Neuronal stem cell (in vitro differentiated cells): ENCODE results near the gene VCL.

Experiments
- DNase-seq: peaks from one replicate; pipeline ENCODE4 v3.0.0-alpha.2; 2013; ENCODE audit warnings: low spot score
- H2AFZ ChIP-seq: one replicate; pipeline ENCODE4 v1.6.1; 2013; ENCODE audit warnings: mild to moderate bottlenecking, low read length, inconsistent platforms
- H2AK5ac ChIP-seq: 2 replicates; pipeline ENCODE4 v1.6.1; 2013; ENCODE audit warnings: low read depth, mild to moderate bottlenecking, inconsistent platforms, low read length, moderate library complexity, mixed read lengths
- H2BK120ac ChIP-seq: 2 replicates; pipeline ENCODE4 v1.6.1; 2013; ENCODE audit warnings: low read depth, mild to moderate bottlenecking, inconsistent platforms, low read length, moderate library complexity, mixed read lengths
- H2BK12ac ChIP-seq: one replicate; pipeline ENCODE4 v1.6.1; 2013; ENCODE audit warnings: low read length, inconsistent platforms
- H2BK15ac ChIP-seq: 2 replicates; pipeline ENCODE4 v1.6.1; 2013; ENCODE audit warnings: mild to moderate bottlenecking, low read length, inconsistent platforms, mixed read lengths
- H2BK5ac ChIP-seq: one replicate; pipeline ENCODE4 v1.6.1; 2013; ENCODE audit warnings: inconsistent platforms, mild to moderate bottlenecking, low read length, moderate library complexity
- H3K14ac ChIP-seq: one replicate; pipeline ENCODE4 v1.6.1; 2013; ENCODE audit warnings: low read length, inconsistent platforms
- H3K18ac ChIP-seq: 2 replicates; pipeline ENCODE4 v1.6.1; 2013; ENCODE audit warnings: low read length, inconsistent platforms
- H3K23ac ChIP-seq: 2 replicates; pipeline ENCODE4 v1.6.1; 2013; ENCODE audit warnings: low read depth, mild to moderate bottlenecking, mixed read lengths, low read length, inconsistent platforms; ENCODE audit not compliant: poor library complexity
- H3K27ac ChIP-seq: replicated peaks from 3 replicates; pipeline ENCODE4 v1.5.1; 2013; ENCODE audit warnings: low read length, inconsistent platforms
- H3K27me3 ChIP-seq, 3 experiments: 2 replicates each; pipeline ENCODE4 v1.6.1; 2013; ENCODE audit warnings: low read length in 3 of 3, mild to moderate bottlenecking in 2 of 3, inconsistent platforms in 1 of 3, low read depth in 1 of 3, mixed read lengths in 1 of 3, moderate library complexity in 1 of 3; ENCODE audit not compliant: control insufficient read depth in 3 of 3, insufficient read depth in 3 of 3
- H3K36me3 ChIP-seq, 2 donors: replicated peaks in 1 of 2; 2 replicates each; pipeline ENCODE4 v1.6.1; 2013; ENCODE audit warnings: low read length in 2 of 2; ENCODE audit not compliant: control insufficient read depth in 2 of 2, insufficient read depth in 2 of 2
- H3K4ac ChIP-seq: 2 replicates; pipeline ENCODE4 v1.6.1; 2013; ENCODE audit warnings: inconsistent platforms, mild to moderate bottlenecking, low read length, moderate library complexity
- H3K4me1 ChIP-seq, 2 donors: 1 replicate in 1 of 2; 2 replicates in 1 of 2; pipeline ENCODE4 v1.6.1; 2013; ENCODE audit warnings: low read length in 2 of 2, low read depth in 1 of 2; ENCODE audit not compliant: control insufficient read depth in 2 of 2, insufficient read depth in 1 of 2
- H3K4me2 ChIP-seq: one replicate; pipeline ENCODE4 v1.6.1; 2013; ENCODE audit warnings: mild to moderate bottlenecking, low read length, inconsistent platforms; ENCODE audit not compliant: insufficient read depth, poor library complexity, severe bottlenecking
- H3K4me3 ChIP-seq, 2 donors: 2 replicates each; pipeline ENCODE4 v1.5.1; 2013; ENCODE audit warnings: low read length in 2 of 2, mild to moderate bottlenecking in 2 of 2, inconsistent platforms in 1 of 2, moderate library complexity in 1 of 2
- H3K79me1 ChIP-seq: one replicate; pipeline ENCODE4 v1.6.1; 2013; ENCODE audit warnings: low read depth, mild to moderate bottlenecking, inconsistent platforms, low read length, moderate library complexity
- H3K9ac ChIP-seq: one replicate; pipeline ENCODE4 v1.6.1; 2013; ENCODE audit warnings: mild to moderate bottlenecking, low read depth, low read length, inconsistent platforms; ENCODE audit not compliant: poor library complexity
- H3K9me3 ChIP-seq, 2 donors: replicated peaks in 1 of 2; 2 replicates each; pipeline versions ENCODE3 to v1.6.1; 2013; ENCODE audit warnings: low read length in 2 of 2, mild to moderate bottlenecking in 2 of 2, inconsistent platforms in 1 of 2, low read depth in 1 of 2, mixed read lengths in 1 of 2, moderate library complexity in 1 of 2; ENCODE audit not compliant: control insufficient read depth in 2 of 2, insufficient read depth in 1 of 2
- H4K8ac ChIP-seq: one replicate; pipeline ENCODE4 v1.6.1; 2013; ENCODE audit warnings: low read depth, mild to moderate bottlenecking, inconsistent platforms, low read length, moderate library complexity
- H4K91ac ChIP-seq: one replicate; pipeline ENCODE4 v1.6.1; 2013; ENCODE audit warnings: low read length, low read depth, mild to moderate bottlenecking, inconsistent platforms; ENCODE audit not compliant: poor library complexity
- WGBS, 2 donors: extraction: QIAGEN DNeasy Blood & Tissue Kit; methylation state at CpG; one replicate each; pipeline ENCODE4 v1.1.7; 2013; ENCODE audit warnings: missing lambda C conversion rate in 2 of 2, mixed read lengths in 1 of 2; ENCODE audit not compliant: insufficient read length in 2 of 2, insufficient replicate concordance in 1 of 2; ENCODE audit errors: extremely low coverage in 2 of 2; 5-methylcytosine and 5-hydroxymethylcytosine counted together

VCL gene

DNA sequence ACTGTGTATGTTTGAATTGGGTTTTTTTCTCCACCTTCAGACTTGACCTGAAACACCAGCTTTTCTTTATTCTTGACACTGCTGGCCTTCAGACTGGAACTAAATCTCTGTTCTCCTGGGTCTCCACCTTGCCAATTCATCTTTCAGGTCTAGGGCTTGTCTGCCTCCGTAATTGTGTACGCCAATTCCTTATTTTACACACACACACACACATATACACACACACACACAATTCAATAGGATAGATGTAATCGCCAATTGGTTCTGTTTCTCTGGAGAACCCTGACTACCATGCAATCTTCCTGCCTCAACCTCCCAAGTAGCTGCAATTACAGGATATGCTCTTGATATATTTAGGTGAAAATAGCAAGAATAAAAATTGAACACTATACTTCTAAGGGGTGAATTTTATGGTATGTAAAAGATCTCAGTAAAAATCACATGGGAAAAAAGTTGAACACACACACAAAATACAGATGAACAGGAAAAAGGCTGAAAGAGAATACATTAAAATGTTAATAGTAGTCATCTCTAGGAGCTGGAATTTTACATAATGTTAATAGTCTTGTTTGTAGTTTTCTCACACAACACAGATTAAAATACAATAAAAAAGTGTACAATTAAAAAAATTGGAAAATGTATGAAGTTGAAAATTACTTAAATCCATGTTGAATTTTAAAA, 6.6 kb upstream of the VCL start:
- Histone ChIP-seq H3K18ac (no peak overlapping the region), H3K4me3 (no peak overlapping the region), H2AK5ac (no peak overlapping the region), H3K27ac (no peak overlapping the region), H2BK15ac (no peak overlapping the region), H2BK12ac (no peak overlapping the region), H2BK5ac (no peak overlapping the region), H4K8ac (no peak overlapping the region), H3K23ac (no peak overlapping the region), H3K36me3 (no peaks in the 10 kb centered on the region), H3K79me1 (no peaks in the 10 kb centered on the region), H3K14ac (no peak overlapping the region), H3K9me3 (no peaks in the 10 kb centered on the region), H3K4me1 (peaks cover 2% of the 10 kb centered on the region in 2 donors), H3K4me2 (no peak overlapping the region), H2AFZ (no peak overlapping the region), H4K91ac (no peak overlapping the region), H3K4ac (no peak overlapping the region), H3K9ac (no peak overlapping the region), H2BK120ac (no peak overlapping the region), H3K27me3 (no peaks in the 10 kb centered on the region)
- no CpG with 5 or more reads among the region's 3 CpGs for WGBS, 2 donors
- DNase-seq, result no peak

DNA sequence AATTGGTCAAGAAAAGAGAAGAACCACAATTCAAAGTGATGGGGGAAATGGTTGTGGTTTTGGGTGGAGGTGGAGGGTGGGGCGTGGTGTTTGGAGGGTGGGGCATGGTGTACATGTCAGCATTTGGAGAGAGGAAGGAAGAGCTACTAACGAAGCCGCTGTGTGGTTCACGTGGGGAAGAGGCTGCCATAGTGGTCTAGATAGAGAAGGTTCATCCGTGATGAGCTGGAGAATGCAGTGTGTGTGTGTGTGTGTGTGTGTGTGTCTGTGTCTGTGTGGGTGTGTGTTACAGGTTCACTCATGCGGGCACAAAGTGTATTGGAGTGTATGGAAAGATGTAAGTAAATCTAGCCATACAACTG, 6.1 kb upstream of the VCL start:
- Histone ChIP-seq H3K27me3 (no peaks in the 10 kb centered on the region), H2BK15ac (no peak overlapping the region), H3K4me1 (peaks cover 2% of the 10 kb centered on the region in 2 donors), H2BK12ac (no peak overlapping the region), H2AFZ (no peak overlapping the region), H3K14ac (no peak overlapping the region), H4K8ac (no peak overlapping the region), H3K9ac (no peak overlapping the region), H3K4me3 (no peak overlapping the region), H2BK5ac (no peak overlapping the region), H3K27ac (no peak overlapping the region), H3K4ac (no peak overlapping the region), H3K4me2 (no peak overlapping the region), H3K23ac (no peak overlapping the region), H3K79me1 (no peaks in the 10 kb centered on the region), H2BK120ac (no peak overlapping the region), H4K91ac (no peak overlapping the region), H3K36me3 (no peaks in the 10 kb centered on the region), H3K18ac (no peak overlapping the region), H3K9me3 (no peaks in the 10 kb centered on the region), H2AK5ac (no peak overlapping the region)
- no peak for DNase-seq
- WGBS, 2 donors, result 100% methylated on average over 1 of the region's 6 CpGs; no CpG with 5 or more reads in 1 of the 2 donors

DNA sequence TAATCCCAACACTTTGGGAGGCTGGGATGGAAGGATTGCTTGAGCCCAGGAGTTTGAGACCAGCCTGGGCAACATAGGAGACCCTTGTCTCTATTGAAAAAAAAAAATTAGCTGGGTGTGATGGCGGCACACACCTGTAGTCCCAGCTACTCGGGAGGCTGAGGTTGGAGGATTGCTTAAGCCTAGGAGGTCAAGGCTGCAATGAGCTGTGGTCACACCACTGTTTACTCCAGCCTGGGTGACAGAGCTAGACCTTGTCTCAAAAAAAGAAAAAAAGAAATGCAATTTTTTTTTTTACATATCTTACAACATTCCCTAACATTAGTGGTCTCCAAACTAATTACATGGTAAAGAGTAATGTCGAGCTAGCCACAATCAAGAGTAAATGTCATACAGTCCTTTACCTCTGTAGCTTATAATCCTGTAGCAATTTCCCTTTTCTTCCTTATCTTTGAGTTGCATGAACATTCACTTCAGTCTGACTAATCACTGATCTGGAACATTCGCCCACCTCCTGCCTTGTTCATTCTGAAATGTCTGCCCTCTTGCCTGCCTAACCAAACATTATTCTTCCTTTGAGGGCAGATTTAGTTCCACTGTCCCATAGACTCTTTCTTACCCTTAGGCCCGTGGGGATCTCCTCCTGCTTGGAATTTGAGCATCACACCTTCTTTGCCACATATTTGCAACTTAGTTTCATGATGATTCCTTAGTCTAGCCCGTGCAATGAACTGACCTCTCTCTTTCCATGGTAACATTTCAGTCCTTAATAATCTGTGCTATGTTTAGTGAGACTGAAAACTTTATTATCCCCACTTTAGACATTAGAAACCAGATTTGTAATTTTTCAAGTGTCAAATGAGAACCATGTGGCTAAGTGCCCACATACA, 4.8 kb upstream of the VCL start:
- no peak overlapping the region for H3K4me3 ChIP-seq
- no peak overlapping the region for H2BK15ac ChIP-seq
- no peak for DNase-seq
- H2BK12ac ChIP-seq, result no peak overlapping the region
- H2BK120ac ChIP-seq, result no peak overlapping the region
- no peaks in the 10 kb centered on the region for H3K9me3 ChIP-seq
- H4K91ac ChIP-seq, result no peak overlapping the region
- H3K18ac ChIP-seq, result no peak overlapping the region
- no peak overlapping the region for H2AK5ac ChIP-seq
- WGBS, 2 donors, result no CpG with 5 or more reads among the region's 6 CpGs
- H3K36me3 ChIP-seq, result no peaks in the 10 kb centered on the region
- no peak overlapping the region for H3K4me2 ChIP-seq
- H3K79me1 ChIP-seq, result no peaks in the 10 kb centered on the region
- no peak overlapping the region for H3K23ac ChIP-seq
- no peak overlapping the region for H3K14ac ChIP-seq
- peak overlapping the region; percentile 64 for H2AFZ ChIP-seq
- H2BK5ac ChIP-seq, result no peak overlapping the region
- peak overlapping the region; percentile 30 for H3K9ac ChIP-seq
- no peak overlapping the region for H3K4ac ChIP-seq
- H3K27ac ChIP-seq, result no peak overlapping the region
- no peaks in the 10 kb centered on the region for H3K27me3 ChIP-seq
- H3K4me1 ChIP-seq, result peaks cover 2% of the 10 kb centered on the region in 2 donors
- H4K8ac ChIP-seq, result no peak overlapping the region

DNA sequence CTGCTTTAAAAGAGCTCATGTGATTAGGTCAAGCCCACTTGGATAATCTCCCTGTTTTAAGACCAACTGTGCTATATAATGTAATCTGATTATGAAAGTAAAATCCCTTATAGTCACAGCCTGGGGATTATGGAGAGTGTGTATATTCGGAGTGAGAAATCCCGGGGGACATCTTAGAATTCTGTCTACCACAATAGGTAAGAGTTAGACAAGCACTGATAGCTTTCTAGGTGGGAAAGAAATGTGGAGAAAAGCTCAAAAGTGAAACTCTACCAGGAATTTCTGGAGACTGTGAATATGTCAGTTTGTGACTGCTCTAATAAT, 2.9 kb upstream of the VCL start:
- H4K8ac ChIP-seq, result no peak overlapping the region
- H3K18ac ChIP-seq, result no peak overlapping the region
- WGBS, 2 donors, result no CpG with 5 or more reads among the region's 2 CpGs
- no peak overlapping the region for H2BK5ac ChIP-seq
- peaks cover 0 to 3% of the 10 kb centered on the region in 2 donors for H3K36me3 ChIP-seq
- no peak overlapping the region for H3K14ac ChIP-seq
- H4K91ac ChIP-seq, result no peak overlapping the region
- H3K4ac ChIP-seq, result no peak overlapping the region
- H3K27ac ChIP-seq, result no peak overlapping the region
- no peak overlapping the region for H3K23ac ChIP-seq
- no peaks in the 10 kb centered on the region for H3K79me1 ChIP-seq
- H2AK5ac ChIP-seq, result no peak overlapping the region
- no peaks in the 10 kb centered on the region for H3K9me3 ChIP-seq
- H3K27me3 ChIP-seq, result no peaks in the 10 kb centered on the region
- no peak overlapping the region for H3K4me3 ChIP-seq
- no peak overlapping the region for H3K9ac ChIP-seq
- DNase-seq, result no peak
- no peak overlapping the region for H2BK12ac ChIP-seq
- no peak overlapping the region for H2BK120ac ChIP-seq
- H3K4me1 ChIP-seq, result peaks cover 2 to 4% of the 10 kb centered on the region in 2 donors
- H2AFZ ChIP-seq, result peak overlapping the region; percentile 60
- no peak overlapping the region for H2BK15ac ChIP-seq
- H3K4me2 ChIP-seq, result no peak overlapping the region
